DND-41 (cell line): Measurements from ENCODE around the gene SHISA9.

Experiments
- EZH2 ChIP-seq: IDR thresholded peaks from 3 replicates; pipeline ENCODE4 v1.6.1; 2012; ENCODE audit warnings: borderline replicate concordance, low read depth, mild to moderate bottlenecking, moderate library complexity, low read length, inconsistent platforms; ENCODE audit not compliant: severe bottlenecking
- TF ChIP-seq, protein P1 (sequence below): IDR thresholded peaks from 2 replicates; pipeline ENCODE4 v1.5.1; 2012; ENCODE audit warnings: borderline replicate concordance, low read length, moderate library complexity, mild to moderate bottlenecking; ENCODE audit not compliant: poor library complexity, severe bottlenecking; ENCODE audit errors: extremely low read depth

DNA sequence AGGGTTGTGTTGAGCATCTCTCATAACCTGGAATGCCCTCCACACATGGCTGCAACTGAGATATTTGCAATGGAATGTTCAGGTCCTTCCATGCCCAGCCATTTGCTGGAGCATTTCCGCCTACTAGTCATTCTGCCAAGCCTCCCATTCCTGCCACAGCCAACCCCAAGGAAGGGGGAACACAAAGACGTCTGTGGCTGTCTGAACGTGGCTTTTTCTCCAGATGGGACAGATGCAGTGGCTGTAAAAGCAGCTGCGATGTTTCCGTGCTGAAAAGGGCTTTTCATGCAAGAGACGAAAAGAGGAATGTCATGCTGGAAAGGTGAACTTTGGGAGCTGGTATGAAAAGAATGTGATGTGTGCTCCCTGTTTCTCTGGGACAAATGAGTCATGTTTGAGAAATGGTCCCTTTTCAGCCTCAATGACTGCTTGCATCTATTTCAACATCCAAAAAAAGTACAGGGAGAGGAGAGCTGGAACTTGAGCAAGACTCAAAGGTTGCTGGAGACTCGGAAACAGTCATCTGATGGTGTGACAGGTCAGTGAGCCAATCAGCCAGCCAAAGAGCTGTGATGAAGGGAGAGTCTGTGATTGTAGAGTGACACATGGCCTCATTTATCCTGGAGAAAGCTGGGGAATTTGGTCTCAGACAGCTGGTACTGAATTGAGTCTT, 208.9 kb downstream of the SHISA9 start:
- TF ChIP-seq, protein P1, sequence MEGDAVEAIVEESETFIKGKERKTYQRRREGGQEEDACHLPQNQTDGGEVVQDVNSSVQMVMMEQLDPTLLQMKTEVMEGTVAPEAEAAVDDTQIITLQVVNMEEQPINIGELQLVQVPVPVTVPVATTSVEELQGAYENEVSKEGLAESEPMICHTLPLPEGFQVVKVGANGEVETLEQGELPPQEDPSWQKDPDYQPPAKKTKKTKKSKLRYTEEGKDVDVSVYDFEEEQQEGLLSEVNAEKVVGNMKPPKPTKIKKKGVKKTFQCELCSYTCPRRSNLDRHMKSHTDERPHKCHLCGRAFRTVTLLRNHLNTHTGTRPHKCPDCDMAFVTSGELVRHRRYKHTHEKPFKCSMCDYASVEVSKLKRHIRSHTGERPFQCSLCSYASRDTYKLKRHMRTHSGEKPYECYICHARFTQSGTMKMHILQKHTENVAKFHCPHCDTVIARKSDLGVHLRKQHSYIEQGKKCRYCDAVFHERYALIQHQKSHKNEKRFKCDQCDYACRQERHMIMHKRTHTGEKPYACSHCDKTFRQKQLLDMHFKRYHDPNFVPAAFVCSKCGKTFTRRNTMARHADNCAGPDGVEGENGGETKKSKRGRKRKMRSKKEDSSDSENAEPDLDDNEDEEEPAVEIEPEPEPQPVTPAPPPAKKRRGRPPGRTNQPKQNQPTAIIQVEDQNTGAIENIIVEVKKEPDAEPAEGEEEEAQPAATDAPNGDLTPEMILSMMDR, result no peak
- no peak for TF ChIP-seq EZH2
